NCI-H1694 treated with DMSO at 0.1 percent for 48 hours (cell line): Measurements from ENCODE around the gene CHMP2B.
"Not testable (repeated sequence)": the region's sequence is repeated elsewhere in the genome, so short reads cannot be mapped to it uniquely, and the experiment has no call there.

ENCODE experiments used
- DNase-seq: peaks from one replicate; lab custom pipeline; 2025; lab: John Stamatoyannopoulos, UW

CHMP2B gene

GRCh38 chr3:87233805-87234204 lies 6.7 kb downstream of the CHMP2B start:
- DNase-seq: no peak

- no peak for DNase-seq
These were observed 9.0 kb downstream of the CHMP2B start for GRCh38 chr3:87236093-87236492.

DNA sequence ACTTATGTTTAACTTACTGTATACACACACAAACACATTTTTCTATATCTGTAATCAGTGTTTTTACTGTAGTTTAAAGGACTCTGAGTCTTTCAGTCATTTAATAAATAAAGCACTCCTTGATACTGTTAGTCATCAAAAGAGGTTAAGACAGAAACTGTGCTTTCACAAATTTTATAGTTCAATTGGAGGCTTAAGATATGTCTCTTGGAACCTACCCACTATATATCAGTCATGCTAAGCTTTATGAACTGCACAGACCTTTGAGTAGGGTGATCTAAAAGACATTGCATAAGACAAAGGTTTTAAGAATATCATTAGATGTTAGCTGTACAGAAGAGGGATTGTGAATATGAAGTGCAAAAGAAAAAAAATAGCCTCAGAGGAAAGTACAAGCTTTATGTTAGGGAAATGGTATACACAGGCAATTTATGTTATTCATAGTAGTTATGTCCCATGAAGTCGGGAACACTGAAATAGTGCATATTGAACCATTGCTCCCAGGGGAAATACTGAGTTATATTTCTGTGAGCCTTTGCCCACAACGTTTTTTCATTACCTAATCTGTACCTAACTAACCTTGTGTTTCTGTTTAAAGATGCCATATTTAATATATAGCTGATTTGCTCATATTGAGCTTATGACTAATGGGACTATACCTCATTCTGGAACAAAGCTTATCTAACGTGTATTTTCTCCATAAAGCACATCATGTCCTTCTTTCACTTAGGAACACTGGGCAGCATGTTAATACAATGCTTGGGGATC lies 19.7 kb downstream of the CHMP2B start:
- DNase-seq: no peak

- DNase-seq: no peak
These were observed 20.3 kb downstream of the CHMP2B start for GRCh38 chr3:87247430-87247773.

GRCh38 chr3:87248231-87248630 lies 21.1 kb downstream of the CHMP2B start:
- DNase-seq: not testable (repeated sequence)

DNA sequence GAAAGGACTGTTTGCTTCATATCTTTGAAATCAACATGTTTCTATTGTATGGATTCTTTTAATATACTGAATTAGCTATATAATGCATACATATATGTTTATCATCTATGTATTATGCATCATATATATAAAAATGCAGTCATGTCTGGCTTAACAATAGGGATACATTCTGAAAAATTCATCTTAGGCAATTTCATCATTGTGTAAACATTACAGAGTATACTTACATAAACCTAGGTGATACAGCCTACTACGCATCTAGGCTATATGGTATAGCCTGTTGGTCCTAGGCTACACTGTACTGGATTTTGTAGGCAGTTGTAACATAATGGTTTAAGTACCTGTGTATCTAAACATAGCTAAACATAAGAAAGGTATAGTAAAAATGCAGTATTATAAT lies 21.7 kb downstream of the CHMP2B start:
- DNase-seq: no peak

DNA sequence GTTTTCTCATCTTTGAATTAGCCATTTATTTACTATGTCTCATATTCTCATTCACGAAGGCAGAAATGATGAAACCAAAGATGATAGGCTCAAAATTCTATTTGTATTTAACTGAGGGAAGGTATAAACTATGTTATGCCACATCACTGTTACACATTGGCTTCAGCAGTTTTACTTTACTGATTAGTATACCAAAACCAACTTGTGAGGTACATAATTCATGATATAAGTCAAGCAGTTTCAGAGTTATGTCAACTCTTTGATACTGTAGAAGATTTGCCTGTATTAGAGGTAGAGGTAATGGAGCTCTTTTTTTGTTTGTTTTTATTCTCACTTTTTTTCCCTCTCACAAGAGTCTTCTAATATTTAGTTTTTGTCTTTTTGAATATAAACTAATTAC lies 22.9 kb downstream of the CHMP2B start:
- DNase-seq: no peak

- peak; percentile 27 for DNase-seq
These were observed 33.2 kb downstream of the CHMP2B start for GRCh38 chr3:87260270-87260669.

- no peak for DNase-seq
These were observed 34.8 kb downstream of the CHMP2B start for GRCh38 chr3:87261925-87262324.

DNA sequence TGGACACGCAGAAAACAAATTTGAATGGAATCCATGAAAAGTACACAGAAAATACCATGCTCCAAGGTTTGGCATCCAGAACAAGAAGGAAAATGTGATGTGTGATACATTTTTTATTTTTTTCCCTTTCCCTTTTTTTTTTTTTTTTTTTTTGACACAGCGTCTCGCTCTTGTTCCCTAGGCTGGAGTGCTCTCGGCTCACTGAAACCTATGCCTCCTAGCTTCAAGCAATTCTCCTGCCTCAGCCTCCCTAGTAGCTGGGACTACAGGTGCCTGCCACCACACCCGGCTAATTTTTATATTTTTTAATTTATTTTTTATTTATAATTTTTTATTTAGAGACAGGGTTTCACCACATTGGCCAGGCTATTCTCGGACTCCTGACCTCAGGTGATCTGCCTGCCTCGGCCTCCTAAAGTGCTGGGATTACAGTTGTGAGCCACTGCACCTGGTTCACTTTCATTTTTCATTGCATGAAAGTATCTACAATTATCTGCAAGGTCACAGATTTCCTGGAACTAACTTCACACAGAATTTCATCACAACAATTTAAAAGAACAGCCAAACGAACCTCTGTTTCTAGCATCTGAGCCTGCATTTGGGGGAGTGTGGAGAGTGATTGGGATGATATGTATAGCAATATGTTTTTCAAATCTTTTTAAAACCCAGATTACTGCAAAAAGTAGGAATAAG lies 41.0 kb downstream of the CHMP2B start:
- no peak for DNase-seq

GRCh38 chr3:87268646-87269211 lies 41.6 kb downstream of the CHMP2B start:
- no peak for DNase-seq

GRCh38 chr3:87269723-87270122 lies 42.6 kb downstream of the CHMP2B start:
- DNase-seq: no peak

GRCh38 chr3:87270908-87271700 lies 44.0 kb downstream of the CHMP2B start:
- no peak for DNase-seq

- no peak for DNase-seq
These were observed 45.7 kb downstream of the CHMP2B start for GRCh38 chr3:87272718-87273341.

- DNase-seq: no peak
These were observed 49.4 kb downstream of the CHMP2B start, which contains the start of gene POU1F1 for GRCh38 chr3:87276484-87276883. POU1F1 (minus strand) TSS chr3:87276584; CDS start chr3:87276462, 122 bp downstream.

- no peak for DNase-seq
These were observed 59.9 kb downstream of the CHMP2B start for GRCh38 chr3:87287011-87287410.

DNA sequence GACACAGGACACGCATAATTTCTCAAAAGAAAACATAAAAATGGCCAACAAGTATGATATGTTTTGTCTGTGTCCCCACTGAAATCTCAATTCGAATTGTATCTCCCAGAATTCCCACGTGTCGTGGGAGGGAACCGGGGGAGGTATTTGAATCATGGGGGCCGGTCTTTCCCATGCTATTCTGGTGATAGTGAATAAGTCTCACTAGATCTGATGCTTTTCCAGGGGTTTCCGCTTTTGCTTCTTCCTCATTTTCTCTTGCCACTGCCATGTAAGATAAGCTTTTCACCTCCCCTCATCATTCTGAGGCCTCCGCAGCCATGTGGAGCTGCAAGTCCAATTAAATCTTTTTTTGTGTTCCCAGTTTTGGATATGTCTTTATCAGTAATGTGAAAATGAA lies 61.3 kb downstream of the CHMP2B start:
- DNase-seq: no peak

- peak; percentile 20 for DNase-seq
These were observed 71.1 kb downstream of the CHMP2B start for GRCh38 chr3:87298111-87298718.

DNA sequence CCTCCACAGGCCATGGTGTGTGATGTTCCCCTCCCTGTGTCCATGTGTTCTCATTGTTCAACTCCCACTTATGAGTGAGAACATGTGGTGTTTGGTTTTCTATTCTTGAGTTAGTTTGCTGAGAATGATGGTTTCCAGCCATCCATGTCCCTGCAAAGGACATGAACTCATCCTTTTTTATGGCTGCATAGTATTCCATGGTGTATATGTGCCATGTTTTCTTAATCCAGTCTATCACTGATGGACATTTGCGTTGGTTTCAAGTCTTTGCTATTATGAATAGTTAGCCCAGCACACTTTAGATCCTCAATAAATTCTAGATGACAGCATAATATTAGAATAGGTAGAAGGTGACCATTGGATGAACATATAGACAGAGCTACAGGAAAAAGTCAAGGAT lies 77.9 kb downstream of the CHMP2B start:
- not testable (repeated sequence) for DNase-seq
